Smooth muscle cell (in vitro differentiated cells): ENCODE measurements around the gene CSNK2A2. TPM values are rescaled to one million over a fixed set of nuclear protein-coding genes. Genes with fewer than 3 reads are reported as not detected.
A peak's percentile ranks its signal among the peaks of the same experiment; 100 is the strongest.

Experiments
- DNase-seq: peaks from one replicate; lab custom pipeline; 2025; ENCODE audit not compliant: unreplicated experiment; lab: John Stamatoyannopoulos, UW
- H2AFZ ChIP-seq: fragments of 200-600 bp; sonication (generic); 2 replicates; pipeline ENCODE4 v1.6.0; 2016; ENCODE audit warnings: antibody characterized with exemption, low read depth, mild to moderate bottlenecking
- H3F3A ChIP-seq: fragments of 200-600 bp; sonication (generic); 2 replicates; pipeline ENCODE4 v1.6.0; 2017; ENCODE audit warnings: antibody characterized with exemption, low read depth
- H3K27ac ChIP-seq: fragments of 200-600 bp; sonication (generic); 2 replicates; pipeline ENCODE4 v1.5.1; 2016; ENCODE audit warnings: low read depth, mild to moderate bottlenecking
- H3K27me3 ChIP-seq: fragments of 200-600 bp; sonication (generic); 2 replicates; pipeline ENCODE4 v1.6.1; 2016; ENCODE audit warnings: low read depth, mild to moderate bottlenecking
- H3K36me3 ChIP-seq: fragments of 200-600 bp; sonication (generic); 2 replicates; pipeline ENCODE4 v1.5.1; 2016; ENCODE audit warnings: low read depth
- H3K4me1 ChIP-seq: fragments of 200-600 bp; sonication (generic); 2 replicates; pipeline ENCODE4 v1.5.1; 2016; ENCODE audit warnings: low read depth
- H3K4me2 ChIP-seq: fragments of 200-600 bp; sonication (generic); 2 replicates; pipeline ENCODE4 v1.6.0; 2016; ENCODE audit warnings: mild to moderate bottlenecking
- H3K4me3 ChIP-seq: fragments of 200-600 bp; sonication (generic); 2 replicates; pipeline ENCODE4 v1.5.1; 2016; ENCODE audit warnings: mild to moderate bottlenecking
- H3K79me2 ChIP-seq: fragments of 200-600 bp; sonication (generic); 2 replicates; pipeline ENCODE4 v1.6.0; 2016; ENCODE audit warnings: low read depth, mild to moderate bottlenecking
- H3K9ac ChIP-seq: fragments of 200-600 bp; sonication (generic); 2 replicates; pipeline ENCODE4 v1.6.0; 2016; ENCODE audit warnings: low read depth
- H3K9me3 ChIP-seq: fragments of 200-600 bp; sonication (generic); replicated peaks from 2 replicates; pipeline ENCODE4 v1.5.1; 2016; ENCODE audit warnings: low read depth
- H4K20me1 ChIP-seq: fragments of 200-600 bp; sonication (generic); 2 replicates; pipeline ENCODE4 v1.6.0; 2016; ENCODE audit warnings: low read depth
- CTCF ChIP-seq: fragments of 200-600 bp; sonication (generic); IDR thresholded peaks from 2 replicates; pipeline ENCODE4 v1.5.1; 2017; ENCODE audit warnings: borderline replicate concordance, mild to moderate bottlenecking, antibody characterized with exemption; ENCODE audit not compliant: insufficient read depth, poor library complexity, severe bottlenecking
- WGBS: methylation state at CpG from one replicate; pipeline ENCODE4 v1.1.7; 2016; ENCODE audit warnings: low lambda C conversion rate; 5-methylcytosine and 5-hydroxymethylcytosine counted together
- polyA plus RNA-seq: library from polyadenylated mRNA; unstranded; fragments of >200 nt; fragmentation: Nextera tagmentation; extraction: Ambion mirVana; gene quantifications from 2 replicates; pipeline ENCODE4 v1.2.1, GENCODE V29; 2016
- total RNA-seq: library from RNA; depleted of rRNA; stranded (reverse); fragments of >200 nt; gene quantifications from 2 replicates; pipeline ENCODE4 v1.2.3, GENCODE V29; 2014

CSNK2A2 gene
- total and polyA plus RNA-seq, 2 experiments from 2014 or later = 16.5 to 26.3 TPM

GRCh38 chr16:58226790-58227189 lies 28.9 kb upstream of the CSNK2A2 start:
- TF ChIP-seq CTCF = no peak
- H3K9ac ChIP-seq = no peak overlapping the region
- no peak overlapping the region for H3K4me2 ChIP-seq
- H3K9me3 ChIP-seq = no peaks in the 10 kb centered on the region
- no peaks in the 10 kb centered on the region for H3K27me3 ChIP-seq
- H3K4me3 ChIP-seq = no peak overlapping the region
- DNase-seq = no peak
- no peaks in the 10 kb centered on the region for H4K20me1 ChIP-seq
- no peaks in the 10 kb centered on the region for H3K36me3 ChIP-seq
- no peaks in the 10 kb centered on the region for H3K79me2 ChIP-seq
- no peaks in the 10 kb centered on the region for H3K4me1 ChIP-seq
- 89% methylated on average over 3 of the region's 3 CpGs for WGBS
- H3F3A ChIP-seq = no peaks in the 10 kb centered on the region
- no peak overlapping the region for H2AFZ ChIP-seq
- no peak overlapping the region for H3K27ac ChIP-seq

DNA sequence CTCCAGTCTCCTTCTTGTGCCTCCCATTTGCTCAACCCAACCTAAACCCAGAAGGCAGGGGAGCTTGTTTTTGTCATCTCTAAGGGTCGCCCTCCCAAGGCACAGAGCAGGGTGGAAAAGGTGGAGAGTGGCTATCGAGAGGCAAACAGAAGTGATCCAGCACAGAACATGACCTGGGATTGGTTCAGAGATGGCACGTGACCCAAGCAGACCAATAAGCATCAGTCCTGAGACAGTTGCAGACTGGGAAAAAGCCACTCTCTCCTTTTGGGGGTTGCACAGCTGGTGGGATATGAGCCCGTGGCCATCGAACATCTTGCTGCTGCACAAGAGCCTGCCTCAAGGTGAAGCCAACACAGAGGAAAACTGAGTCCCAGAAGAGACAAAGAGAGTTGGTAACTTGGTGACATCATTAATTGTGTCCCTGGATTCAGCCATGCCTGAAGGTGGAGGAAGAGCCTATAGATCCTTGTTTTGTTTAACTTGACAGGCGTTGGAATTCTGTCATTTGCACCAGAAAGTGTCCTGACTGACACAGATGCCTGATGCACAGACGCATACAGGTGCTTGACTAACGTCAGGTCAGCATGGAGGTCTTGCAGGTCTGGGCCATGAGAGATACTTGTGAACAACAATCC lies 28.2 kb upstream of the CSNK2A2 start:
- Histone ChIP-seq H4K20me1 (no peaks in the 10 kb centered on the region), H2AFZ (no peak overlapping the region), H3K27ac (no peak overlapping the region), H3K79me2 (no peaks in the 10 kb centered on the region), H3K9me3 (no peaks in the 10 kb centered on the region), H3K9ac (no peak overlapping the region), H3F3A (no peaks in the 10 kb centered on the region), H3K4me2 (no peak overlapping the region), H3K4me3 (no peak overlapping the region), H3K36me3 (no peaks in the 10 kb centered on the region), H3K4me1 (no peaks in the 10 kb centered on the region), H3K27me3 (no peaks in the 10 kb centered on the region)
- TF ChIP-seq CTCF = no peak
- 85% methylated on average over 8 of the region's 8 CpGs for WGBS
- DNase-seq = no peak

GRCh38 chr16:58222532-58223316 lies 24.8 kb upstream of the CSNK2A2 start:
- H3K79me2 ChIP-seq = no peaks in the 10 kb centered on the region
- DNase-seq = no peak
- H3K4me2 ChIP-seq = no peak overlapping the region
- no peaks in the 10 kb centered on the region for H3F3A ChIP-seq
- no peak overlapping the region for H3K9ac ChIP-seq
- H3K27me3 ChIP-seq = no peaks in the 10 kb centered on the region
- H4K20me1 ChIP-seq = no peaks in the 10 kb centered on the region
- no peaks in the 10 kb centered on the region for H3K36me3 ChIP-seq
- no peak overlapping the region for H3K4me3 ChIP-seq
- no peak for TF ChIP-seq CTCF
- peak overlapping the region; percentile 37 for H2AFZ ChIP-seq
- WGBS = 56% methylated on average over 7 of the region's 7 CpGs
- no peaks in the 10 kb centered on the region for H3K9me3 ChIP-seq
- H3K27ac ChIP-seq = no peak overlapping the region
- no peaks in the 10 kb centered on the region for H3K4me1 ChIP-seq
